GM19099 (cell line): ENCODE measurements around the gene DOP1A.

ENCODE experiments used
- POLR2A ChIP-seq: IDR thresholded peaks from 3 replicates; pipeline ENCODE4 v1.6.1; 2011; ENCODE audit warnings: low read depth; ENCODE audit not compliant: insufficient read length; ENCODE audit errors: extremely low read depth

Gene DOP1A

DNA sequence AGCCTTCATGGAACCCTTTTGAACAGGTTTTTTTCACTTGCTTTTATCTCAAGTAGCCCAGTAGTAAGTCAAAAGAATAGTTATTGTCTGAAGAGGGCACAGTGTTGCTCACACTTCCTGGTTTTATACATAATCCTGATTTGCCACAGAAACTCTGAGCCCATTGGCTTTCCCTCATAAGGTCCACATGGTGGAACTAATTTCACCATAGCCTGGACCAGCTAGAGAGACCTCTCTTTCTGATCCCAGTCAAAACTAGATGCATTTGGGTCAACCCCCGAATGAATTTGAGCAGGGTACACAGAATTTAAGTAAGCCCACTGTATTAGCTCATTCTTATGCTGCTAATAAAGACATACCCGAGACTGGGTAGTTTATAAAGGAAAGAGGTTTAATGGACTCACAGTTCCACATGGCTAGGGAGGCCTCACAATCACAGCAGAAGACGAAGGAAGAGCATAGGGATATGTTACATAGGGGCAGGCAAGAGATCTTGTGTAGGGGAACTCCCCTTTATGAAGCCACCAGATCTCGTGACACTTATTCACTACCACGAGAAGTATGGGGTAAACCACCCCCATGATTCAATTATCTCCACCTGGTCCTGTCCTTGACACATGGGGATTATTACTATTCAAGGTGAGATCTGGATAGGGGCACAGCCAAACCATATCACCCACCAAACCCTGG is 131.8 kb downstream of the DOP1A start:
- no peak for TF ChIP-seq POLR2A

DNA sequence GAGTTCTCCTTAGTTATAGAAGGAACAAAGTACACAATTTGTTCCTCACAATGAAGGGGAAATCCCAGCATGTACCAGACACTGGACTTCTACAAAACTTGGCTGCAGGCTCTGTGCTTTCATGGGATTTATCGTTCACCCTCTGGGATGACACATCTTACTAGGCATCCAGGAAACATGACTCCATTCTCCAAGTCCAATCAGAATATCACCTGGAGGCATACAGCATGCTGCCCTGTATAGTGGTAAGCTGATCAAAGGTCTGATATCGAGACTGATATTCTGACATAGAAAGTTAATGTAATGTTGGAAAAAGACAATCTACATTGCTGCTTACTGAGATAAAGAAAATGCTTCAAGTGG is 132.4 kb downstream of the DOP1A start:
- TF ChIP-seq POLR2A: no peak

DNA sequence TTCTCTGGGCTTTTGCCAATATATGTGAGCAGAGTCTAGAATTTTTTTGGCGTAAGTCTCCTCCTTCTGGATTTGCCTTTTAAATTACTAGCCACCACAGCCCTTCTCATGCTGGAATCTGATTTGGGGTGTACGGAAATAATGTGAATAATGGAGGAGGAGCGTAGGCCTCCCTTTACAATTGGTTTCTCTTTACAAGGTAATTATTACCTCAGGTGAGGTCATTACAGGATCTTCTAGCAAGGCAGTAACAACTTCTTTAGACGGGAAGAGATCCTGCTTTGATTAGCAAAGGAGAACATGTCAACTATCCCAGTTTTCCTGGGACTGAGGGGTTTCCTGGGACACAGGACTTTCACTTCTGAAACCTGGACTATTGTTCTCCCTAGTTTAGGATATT is 134.6 kb downstream of the DOP1A start:
- no peak for TF ChIP-seq POLR2A

DNA sequence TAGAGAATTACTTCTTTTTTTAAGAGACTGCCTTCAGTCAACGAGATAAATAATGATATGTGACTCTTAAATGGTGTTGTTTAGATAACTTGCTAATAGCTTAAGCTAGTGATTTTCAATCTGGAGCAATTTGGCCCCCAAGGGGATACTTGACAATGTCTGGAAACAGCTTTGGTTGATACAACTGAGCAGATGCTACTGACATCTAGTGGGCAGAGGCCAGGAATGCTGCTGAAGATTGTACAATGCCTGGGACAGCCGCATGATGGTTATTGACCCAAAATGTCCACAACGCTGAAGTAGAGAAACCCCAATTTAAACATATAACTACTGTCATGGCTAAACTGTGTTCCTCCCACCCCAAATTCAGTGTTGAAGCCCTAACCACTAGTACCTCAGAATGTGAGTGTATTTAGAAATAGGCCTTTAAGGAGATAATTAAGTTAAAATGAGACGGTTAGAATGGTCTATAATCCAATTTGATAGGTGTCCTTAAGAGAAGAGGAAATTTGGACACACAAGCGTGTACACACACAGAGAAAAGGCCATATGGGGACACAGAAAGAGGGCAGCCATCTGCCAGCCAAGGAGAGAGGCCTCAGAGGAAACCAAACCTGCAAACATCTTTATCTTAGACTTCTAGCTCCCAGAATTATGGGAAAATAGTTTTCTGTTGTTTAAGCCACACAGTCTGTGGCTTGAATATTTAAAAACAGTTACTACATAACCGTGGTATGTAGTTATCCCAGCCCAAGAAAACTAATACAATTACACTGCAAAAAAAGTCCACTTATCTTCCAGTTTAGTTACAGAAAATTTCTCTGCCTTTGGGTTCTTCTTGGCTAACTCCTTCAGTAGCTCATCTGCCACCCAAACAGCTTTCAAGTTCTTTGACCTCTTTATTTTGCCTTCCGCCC is 147.9 kb downstream of the DOP1A start:
- no peak for TF ChIP-seq POLR2A

DNA sequence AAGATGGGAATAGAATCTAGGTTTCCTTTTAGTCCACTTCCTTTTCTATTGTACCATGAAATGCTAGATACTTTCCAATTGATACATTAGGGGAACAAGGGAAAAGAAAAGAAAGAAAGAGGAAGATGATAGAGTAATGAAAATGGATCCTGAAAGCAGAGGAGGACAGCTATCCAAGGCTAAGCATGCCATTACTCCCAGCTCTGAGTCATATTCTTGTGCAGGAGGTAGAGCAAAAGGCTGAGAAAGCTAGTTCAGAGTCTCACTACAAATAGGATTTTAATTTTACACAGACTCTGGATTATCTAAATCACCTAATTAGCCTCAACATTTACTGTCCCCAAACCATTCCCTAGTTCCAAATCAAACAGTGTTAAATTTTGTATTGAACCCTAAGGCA is 149.3 kb downstream of the DOP1A start:
- TF ChIP-seq POLR2A: no peak
